Stimulated activated CD4-positive, alpha-beta T cell treated with anti-CD3 and anti-CD28 coated beads, Interleukin-15, amount 100 ng/mL, for 24 hours (primary cell): ENCODE results near the gene RBM27.
"Not testable (repeated sequence)": the region's sequence is repeated elsewhere in the genome, so short reads cannot be mapped to it uniquely, and the experiment has no call there.

Experiments
- DNase-seq: peaks from one replicate; pipeline ENCODE4 v3.0.0-alpha.2; 2020

The RBM27 gene

GRCh38 chr5:146209714-146210113 is 6.3 kb downstream of the RBM27 start:
- no peak for DNase-seq

DNA sequence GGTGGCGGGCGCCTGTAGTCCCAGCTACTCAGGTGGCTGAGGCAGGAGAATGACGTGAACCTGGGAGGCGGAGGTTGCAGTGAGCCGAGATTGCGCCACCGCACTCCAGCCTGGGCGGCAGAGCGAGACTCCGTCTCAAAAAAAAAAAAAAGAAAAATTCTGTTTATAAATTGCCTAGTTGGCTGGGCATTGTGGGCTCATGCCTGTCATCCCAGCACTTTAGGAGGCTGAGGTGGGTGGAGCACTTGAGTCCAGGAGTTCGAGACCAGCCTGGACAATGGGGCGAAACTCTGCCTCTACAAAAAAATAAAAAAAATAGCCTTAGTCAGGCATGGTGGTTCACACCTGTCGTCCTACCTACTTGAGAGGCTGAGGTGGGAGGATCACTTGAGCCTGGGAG is 7.4 kb downstream of the RBM27 start:
- not testable (repeated sequence) for DNase-seq

DNA sequence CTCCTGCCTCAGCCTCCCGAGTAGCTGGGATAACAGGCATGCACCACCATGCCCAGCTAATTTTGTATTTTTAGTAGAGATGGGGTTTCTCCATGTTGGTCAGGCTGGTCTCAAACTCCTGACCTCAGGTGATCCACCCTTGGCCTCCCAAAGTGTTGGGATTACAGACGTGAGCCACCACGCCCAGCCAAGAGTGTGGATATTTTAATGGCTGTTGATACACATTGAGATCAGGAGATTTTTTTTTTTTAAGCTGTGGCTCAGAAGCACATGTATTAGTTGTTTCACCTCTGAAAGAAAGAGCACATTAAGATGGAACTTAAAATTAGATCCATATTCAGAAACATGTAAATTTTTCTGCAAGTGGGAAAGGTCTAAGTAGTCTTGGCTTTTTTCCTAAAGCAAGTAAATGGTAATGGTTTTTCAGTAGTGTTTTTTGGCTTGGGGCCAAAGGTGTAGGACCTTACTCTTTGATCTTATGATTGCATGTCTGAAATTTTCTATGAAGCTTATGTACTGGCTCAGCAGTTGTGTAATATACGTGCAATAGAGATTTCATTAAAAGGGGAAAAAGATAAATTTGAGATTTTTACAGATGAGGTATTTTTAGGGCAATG is 9.9 kb downstream of the RBM27 start:
- DNase-seq = no peak

DNA sequence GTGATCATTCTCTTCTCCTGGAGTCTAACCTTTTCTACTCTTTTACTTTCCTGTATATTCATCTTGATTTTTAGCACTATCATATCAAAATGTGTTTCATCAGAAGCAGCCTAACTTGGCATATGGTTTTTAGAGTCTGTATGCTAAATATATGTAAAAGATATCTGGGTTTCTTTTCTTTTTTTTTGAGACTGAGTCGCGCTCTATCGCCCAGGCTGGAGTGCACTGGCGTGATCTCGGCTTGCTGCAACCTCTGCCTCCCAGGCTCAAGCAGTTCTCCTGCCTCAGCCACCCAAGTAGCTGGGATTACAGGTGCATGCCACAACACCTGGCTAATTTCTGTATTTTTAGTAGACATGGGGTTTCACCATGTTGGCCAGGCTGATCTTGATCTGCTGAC is 11.5 kb downstream of the RBM27 start:
- not testable (repeated sequence) for DNase-seq

DNA sequence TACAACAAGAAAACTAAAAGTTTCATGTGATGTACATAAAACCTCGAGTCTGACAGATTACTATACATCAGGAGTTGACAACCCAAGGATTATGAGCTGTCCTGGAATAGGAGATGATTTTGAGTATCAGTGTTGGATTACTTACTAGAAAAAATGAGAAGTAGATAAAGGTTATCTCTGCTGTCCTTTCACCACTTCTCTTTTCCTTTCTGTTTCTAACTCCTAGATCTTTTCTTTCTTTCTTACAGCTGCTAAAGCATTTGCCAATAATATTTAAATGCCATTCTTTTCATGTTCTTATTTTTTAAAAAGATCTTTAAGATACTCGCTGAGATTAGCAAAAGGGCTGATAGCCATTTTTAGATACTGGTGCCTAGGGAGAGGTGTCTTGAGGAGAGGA is 14.8 kb downstream of the RBM27 start:
- DNase-seq = no peak

DNA sequence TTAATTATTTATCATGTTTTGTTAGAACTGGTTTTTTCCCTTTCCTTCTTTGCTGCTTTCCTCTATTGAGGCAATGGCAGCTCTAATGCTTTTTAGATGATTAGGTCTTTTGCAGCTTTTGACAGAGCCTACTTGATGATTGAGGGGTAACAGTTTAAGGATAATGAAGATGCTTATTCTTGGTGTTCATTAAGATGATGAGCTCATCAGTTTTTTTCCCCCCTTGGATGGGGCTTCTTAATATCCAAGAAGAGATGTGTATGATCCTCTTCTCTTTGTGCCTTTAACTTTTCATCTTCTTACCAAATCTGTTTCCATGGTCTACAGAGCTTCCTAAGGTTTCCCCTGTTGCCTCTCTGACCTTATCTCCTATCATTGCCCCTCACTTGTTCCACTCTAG is 15.8 kb downstream of the RBM27 start:
- no peak for DNase-seq

- DNase-seq = no peak
These were observed 17.8 kb downstream of the RBM27 start for GRCh38 chr5:146221234-146221633.

DNA sequence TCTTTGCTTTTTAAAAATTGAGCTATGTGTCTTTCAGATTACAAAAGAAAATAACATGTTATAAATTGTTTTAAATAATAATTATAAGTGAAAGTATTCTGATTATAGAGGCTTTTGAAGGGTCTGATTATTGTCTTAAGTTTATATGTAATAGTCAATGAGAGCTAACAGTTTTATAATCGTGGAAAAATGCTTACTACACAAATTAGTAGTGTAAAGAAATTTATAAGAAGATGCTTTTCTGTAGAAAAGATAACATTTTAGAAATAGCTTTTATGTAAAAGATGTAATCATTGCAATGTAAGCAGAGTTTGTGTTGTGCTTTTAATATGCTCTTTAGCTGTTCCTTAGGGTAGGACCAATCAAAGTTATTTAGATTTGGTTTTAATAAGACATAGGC is 18.6 kb downstream of the RBM27 start:
- no peak for DNase-seq

DNA sequence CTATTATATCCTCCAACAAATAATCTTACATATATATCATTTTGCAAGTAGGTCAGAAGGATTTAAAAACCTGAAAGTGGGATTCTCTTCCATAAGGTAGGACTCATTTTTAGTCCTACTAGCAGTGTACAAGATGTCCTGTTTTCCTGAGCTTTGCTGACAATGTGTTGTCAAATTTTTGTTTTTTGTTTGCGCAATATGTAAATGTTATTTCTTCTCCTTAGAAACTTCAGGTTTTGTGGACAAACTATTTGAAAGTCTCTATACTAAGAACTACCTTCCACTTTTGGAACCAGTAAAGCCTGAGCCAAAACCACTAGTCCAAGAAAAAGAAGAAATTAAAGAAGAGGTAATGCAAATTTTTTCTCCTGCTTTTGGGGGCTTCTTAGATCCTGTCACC is 19.8 kb downstream of the RBM27 start:
- no peak for DNase-seq

- no peak for DNase-seq
These were observed 25.8 kb downstream of the RBM27 start for GRCh38 chr5:146229222-146229621.

DNA sequence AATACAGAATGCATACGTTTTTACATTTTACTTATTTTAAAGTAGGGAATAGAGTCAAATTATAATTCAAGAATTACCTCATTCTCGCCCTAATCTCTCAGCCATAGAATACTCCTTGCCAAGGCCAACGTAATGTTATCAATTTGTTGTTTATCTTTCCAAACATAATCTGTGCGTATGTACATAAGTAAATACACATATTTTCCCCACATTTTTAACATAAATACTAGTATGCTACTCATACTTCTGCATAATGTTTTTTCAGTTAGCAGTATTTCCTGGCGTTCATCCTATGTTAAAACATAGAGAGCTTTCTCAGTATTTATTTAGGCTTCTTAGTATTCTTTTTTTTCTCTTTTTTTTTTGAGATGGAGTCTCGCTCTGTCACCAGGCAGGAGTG is 28.8 kb downstream of the RBM27 start:
- no peak for DNase-seq

DNA sequence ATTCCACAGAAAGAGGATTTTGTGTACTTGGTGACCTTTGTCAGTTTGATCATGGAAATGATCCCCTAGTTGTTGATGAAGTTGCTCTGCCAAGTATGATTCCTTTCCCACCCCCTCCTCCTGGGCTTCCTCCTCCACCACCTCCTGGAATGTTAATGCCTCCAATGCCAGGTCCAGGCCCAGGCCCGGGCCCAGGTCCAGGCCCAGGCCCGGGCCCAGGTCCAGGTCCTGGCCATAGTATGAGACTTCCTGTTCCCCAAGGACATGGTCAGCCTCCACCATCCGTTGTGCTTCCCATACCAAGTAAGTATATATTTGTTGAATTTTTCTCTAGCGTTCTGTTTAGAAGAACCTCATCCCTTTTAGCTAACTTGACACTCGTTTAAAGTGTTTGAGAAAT is 30.0 kb downstream of the RBM27 start:
- no peak for DNase-seq

- DNase-seq = no peak
These were observed 35.6 kb downstream of the RBM27 start for GRCh38 chr5:146238973-146239372.

DNA sequence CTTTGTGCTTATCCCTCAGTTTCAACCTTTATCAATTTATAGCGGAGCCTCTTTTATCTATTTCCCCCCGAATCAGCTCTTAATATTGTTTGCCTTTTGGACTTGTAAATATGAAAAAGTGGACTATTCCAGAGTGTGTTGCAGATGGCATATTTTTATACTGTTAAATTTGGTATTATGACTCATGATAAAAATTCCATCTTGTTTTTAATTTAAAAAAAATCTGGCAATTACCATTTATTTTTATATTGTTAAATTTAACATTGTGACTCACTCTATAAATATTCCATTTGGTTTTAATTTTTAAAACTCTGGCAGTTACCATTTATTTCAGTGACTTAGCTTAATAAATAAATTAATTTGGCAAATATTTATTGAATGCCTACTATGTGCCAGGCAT is 37.5 kb downstream of the RBM27 start:
- no peak for DNase-seq

- no peak for DNase-seq
These were observed 39.8 kb downstream of the RBM27 start for GRCh38 chr5:146243247-146243646.

- DNase-seq = no peak
These were observed 45.2 kb downstream of the RBM27 start for GRCh38 chr5:146248561-146248960.

- no peak for DNase-seq
These were observed 46.4 kb downstream of the RBM27 start for GRCh38 chr5:146249801-146250200.
